ENCODE results near the gene UGP2.
"Not testable (repeated sequence)": the region's sequence is repeated elsewhere in the genome, so short reads cannot be mapped to it uniquely, and the experiment has no call there.

The UGP2 gene

GRCh38 chr2:63841254-63842022 lies at the start of gene UGP2:
UGP2 (plus strand) TSS chr2:63841896; CDS start chr2:63842186, 290 bp downstream.
- peak; percentile 20 for DNase-seq

GRCh38 chr2:63792530-63792929 lies 49.2 kb upstream of the UGP2 start:
- no peak for DNase-seq

- no peak for DNase-seq
These were observed 45.3 kb upstream of the UGP2 start for GRCh38 chr2:63796366-63796765.

- no peak for DNase-seq
These were observed 44.9 kb upstream of the UGP2 start for GRCh38 chr2:63796796-63797195.

GRCh38 chr2:63801455-63801854 lies 40.2 kb upstream of the UGP2 start:
- DNase-seq, result no peak

- no peak for DNase-seq
These were observed 36.3 kb upstream of the UGP2 start for GRCh38 chr2:63805412-63805811.

GRCh38 chr2:63808036-63808435 lies 33.7 kb upstream of the UGP2 start:
- not testable (repeated sequence) for DNase-seq

- not testable (repeated sequence) for DNase-seq
These were observed 32.8 kb upstream of the UGP2 start for GRCh38 chr2:63808911-63809310.

GRCh38 chr2:63811063-63811462 lies 30.6 kb upstream of the UGP2 start:
- DNase-seq, result no peak

GRCh38 chr2:63811870-63812269 lies 29.8 kb upstream of the UGP2 start:
- DNase-seq, result not testable (repeated sequence)

GRCh38 chr2:63814114-63814513 lies 27.6 kb upstream of the UGP2 start:
- no peak for DNase-seq

GRCh38 chr2:63817382-63817781 lies 24.3 kb upstream of the UGP2 start:
- no peak for DNase-seq

GRCh38 chr2:63818271-63818670 lies 23.4 kb upstream of the UGP2 start:
- DNase-seq, result no peak

- no peak for DNase-seq
These were observed 22.4 kb upstream of the UGP2 start for GRCh38 chr2:63819256-63819655.

GRCh38 chr2:63819765-63820717 lies 21.7 kb upstream of the UGP2 start:
- no peak for DNase-seq

GRCh38 chr2:63820969-63821368 lies 20.7 kb upstream of the UGP2 start:
- no peak for DNase-seq

GRCh38 chr2:63821396-63821795 lies 20.3 kb upstream of the UGP2 start:
- DNase-seq, result no peak

GRCh38 chr2:63822478-63822877 lies 19.2 kb upstream of the UGP2 start:
- no peak for DNase-seq

- DNase-seq, result no peak
These were observed 13.9 kb upstream of the UGP2 start for GRCh38 chr2:63827749-63828148.

- DNase-seq, result no peak
These were observed 10.5 kb upstream of the UGP2 start for GRCh38 chr2:63831176-63831575.

GRCh38 chr2:63834401-63834800 lies 7.3 kb upstream of the UGP2 start:
- no peak for DNase-seq

- no peak for DNase-seq
These were observed 4.6 kb upstream of the UGP2 start for GRCh38 chr2:63837036-63837594.

- DNase-seq, result no peak
These were observed 1.5 kb upstream of the UGP2 start for GRCh38 chr2:63840081-63840784.

Measured in NCI-H1436 treated with DMSO at 0.1 percent for 48 hours (cell line).